Right ventricle myocardium superior (tissue), 1 donor: ENCODE results near the gene MMP17. TPM values are rescaled to one million over a fixed set of nuclear protein-coding genes. Genes with fewer than 3 reads are reported as not detected.
"Not testable (repeated sequence)": the region's sequence is repeated elsewhere in the genome, so short reads cannot be mapped to it uniquely, and the experiment has no call there.

Experiments
- ATAC-seq: fragments of 200-7000 bp; cut with Tn5 transposase; one replicate; pipeline ENCODE4 v1.9.1; 2020; ENCODE audit warnings: mild to moderate bottlenecking; ENCODE audit not compliant: poor library complexity
- DNase-seq: peaks from one replicate; pipeline ENCODE4 v3.0.0-alpha.2; 2020
- intact Hi-C: fragments of 100-400 bp; cut with DNase I; formaldehyde crosslinking; loops from one replicate; pipeline ENCODE4 v1.11.2; 2022
- total RNA-seq: library from RNA; stranded (reverse); fragmentation: NEBNext Ultra II Directional; extraction: Animal tissue kit (Norgen Biotek cat#: 25700); gene quantifications from one replicate; pipeline ENCODE4 v1.2.1, GENCODE V29; 2021
- donor health status: DM: no; HTN: yes; CAD: no; lungs with severe emphysema.

Gene MMP17
- total RNA-seq, 1 donor from 2014 or later: 1.3 TPM

GRCh38 chr12:131873293-131873692 is 45.1 kb downstream of the MMP17 start:
- intact Hi-C loops: no loop called here
- DNase-seq (peak; percentile 28), ATAC-seq (no peak)

GRCh38 chr12:131874972-131875371 is 46.8 kb downstream of the MMP17 start:
- intact Hi-C loops, ATAC-seq, DNase-seq: not testable (repeated sequence)

GRCh38 chr12:131877216-131877615 is 49.0 kb downstream of the MMP17 start:
- peak; percentile 6 for DNase-seq
- intact Hi-C loops, ATAC-seq: not testable (repeated sequence)

- DNase-seq, ATAC-seq, intact Hi-C loops: not testable (repeated sequence)
Measured at GRCh38 chr12:131878436-131878835, 50.2 kb downstream of the MMP17 start.

GRCh38 chr12:131882804-131883520 is 54.8 kb downstream of the MMP17 start:
- intact Hi-C loops: no loop called here
- peak; percentile 55 for ATAC-seq
- DNase-seq: peak; percentile 40

GRCh38 chr12:131883521-131883900 is 55.3 kb downstream of the MMP17 start:
- intact Hi-C loops: no loop called here
- no peak for ATAC-seq
- DNase-seq: peak; percentile 32

- ATAC-seq, intact Hi-C loops, DNase-seq: not testable (repeated sequence)
Measured at GRCh38 chr12:131885076-131885475, 56.9 kb downstream of the MMP17 start.

- ATAC-seq (no peak), DNase-seq (peak; percentile 3)
- intact Hi-C loops: no loop called here
Measured at GRCh38 chr12:131885543-131886057, 57.4 kb downstream of the MMP17 start.

- intact Hi-C loops: not testable (repeated sequence)
Measured at GRCh38 chr12:131891722-131892121, 63.5 kb downstream of the MMP17 start.

GRCh38 chr12:131892711-131893604 is 64.8 kb downstream of the MMP17 start:
- DNase-seq: peak; percentile 37
- intact Hi-C loops: no loop called here
- ATAC-seq: no peak

More at GRCh38 chr12:131891722-131892121, 63.5 kb downstream of the MMP17 start:
- peak; percentile 21 for DNase-seq
- not testable (repeated sequence) for ATAC-seq

GRCh38 chr12:131893605-131894312 is 65.6 kb downstream of the MMP17 start:
- DNase-seq (no peak), ATAC-seq (peak; percentile 2)
- intact Hi-C loops: no loop called here

- ATAC-seq: peak; percentile 73
- peak; percentile 97 for DNase-seq
- intact Hi-C loops: no loop called here
Measured at GRCh38 chr12:131894313-131894860, 66.2 kb downstream of the MMP17 start, which contains the start of gene ULK1. TSS of gene ULK1 (plus strand) at chr12:131894622. CDS start at chr12:131895002, 380 bp downstream.

GRCh38 chr12:131894981-131895639 is 66.9 kb downstream of the MMP17 start:
- intact Hi-C loops: no loop called here
- ATAC-seq (no peak), DNase-seq (peak; percentile 47)

- DNase-seq (no peak), ATAC-seq (no peak)
- intact Hi-C loops: no loop called here
Measured at GRCh38 chr12:131895640-131896079, 67.5 kb downstream of the MMP17 start.

- ATAC-seq: peak; percentile 90
- intact Hi-C loops: no loop called here
- peak; percentile 95 for DNase-seq
Measured at GRCh38 chr12:131896080-131896810, 68.1 kb downstream of the MMP17 start.

- DNase-seq (peak; percentile 94), ATAC-seq (no peak)
- intact Hi-C loops: no loop called here
Measured at GRCh38 chr12:131896811-131897270, 68.6 kb downstream of the MMP17 start.

GRCh38 chr12:131897276-131897675 is 69.1 kb downstream of the MMP17 start:
- ATAC-seq (no peak), DNase-seq (peak; percentile 40)
- intact Hi-C loops: no loop called here
